Pancreas (tissue), 10 donors: Measurements from ENCODE around the gene ISOC2. TPM values are rescaled to one million over a fixed set of nuclear protein-coding genes. Genes with fewer than 3 reads are reported as not detected.

Experiments
- ATAC-seq, 4 donors: fragments of 200-7000 bp; cut with Tn5 transposase; one replicate each; pipeline versions ENCODE4 v1.8.0 to v1.9.1; 2020; ENCODE audit warnings: mild to moderate bottlenecking in 4 of 4, moderate library complexity in 4 of 4
- DNase-seq, 6 donors: peaks; one replicate each; pipeline ENCODE4 v3.0.0-alpha.2; 2020
- FAIRE-seq: peaks from 2 replicates; lab custom pipeline; 2012; peaks lifted over from hg19 to GRCh38; lab: Jason Lieb, UNC
- H3K27ac ChIP-seq, 4 donors: fragments of 200-600 bp; sonication (generic); 1 replicate in 3 of 4; 2 replicates in 1 of 4; pipeline versions ENCODE4 v1.5.0 to v1.8.0; 2020
- H3K27me3 ChIP-seq, 4 donors: fragments of 200-600 bp; one replicate each; pipeline ENCODE4 v1.8.0; 2021
- H3K36me3 ChIP-seq, 3 donors: fragments of 200-600 bp; sonication (generic) in 1 of 3; one replicate each; pipeline versions ENCODE4 v1.5.0 to v1.8.0; 2020 to 2021
- H3K4me1 ChIP-seq, 3 donors: fragments of 200-600 bp; one replicate each; pipeline ENCODE4 v1.8.0; 2021
- H3K4me3 ChIP-seq, 4 donors: fragments of 200-600 bp; sonication (generic) in 2 of 4; one replicate each; pipeline versions ENCODE4 v1.5.0 to v1.8.0; 2020 to 2021
- H3K9me3 ChIP-seq, 4 donors: fragments of 200-600 bp; one replicate each; pipeline ENCODE4 v1.8.0; 2021
- WGBS, 2 donors: extraction: QIAGEN DNeasy Blood & Tissue Kit; methylation state at CpG; one replicate each; pipeline ENCODE4 v1.1.7; 2013; 5-methylcytosine and 5-hydroxymethylcytosine counted together
- intact Hi-C, 3 donors: fragments of 100-400 bp; cut with DNase I; formaldehyde crosslinking; loops; one replicate each; pipeline versions ENCODE4 v1.11.1 to v1.14.2; 2022
- polyA plus RNA-seq, 2 donors: library from polyadenylated mRNA; stranded (reverse); fragments of 200-250 nt; gene quantifications; one replicate each; pipeline ENCODE4 v1.2.3, GENCODE V29; 2013
- total RNA-seq, 6 donors: library from RNA; stranded (reverse); fragmentation: NEBNext Ultra II Directional in 4 of 6; extraction: Animal tissue kit (Norgen Biotek cat#: 25700) in 4 of 6; gene quantifications; one replicate each; pipeline versions ENCODE4 v1.2.1 to v1.2.4, GENCODE V29; 2021 to 2023
- TF ChIP-seq, protein P1 (sequence below), 4 donors: fragments of 200-600 bp; sonication (generic) in 3 of 4; IDR thresholded peaks; one replicate each; pipeline versions ENCODE4 v1.5.0 to v1.8.0; 2021; ENCODE audit warnings: antibody characterized with exemption in 4 of 4
- donor health status: healthy with polysubstance abuse.
- donor health status: DM: no; HTN: no; CAD: no; lungs with moderate emphysema.
- donor health status: DM: no; HTN: no; CAD: no.
- donor health status: control.
- donor health status: control.
- donor health status: Bipolar disorder and iron deficiency.
- donor health status: DM: yes; HTN: yes; CAD: no.
- donor health status: DM: no; HTN: no; CAD: no.
- donor health status: DM: no; HTN: no; CAD: no.
- donor health status: DM: yes; HTN: yes; CAD: no.

The ISOC2 gene
- total and polyA plus RNA-seq, 8 donors, result 13.0 to 43.9 (median 21.8) TPM

DNA sequence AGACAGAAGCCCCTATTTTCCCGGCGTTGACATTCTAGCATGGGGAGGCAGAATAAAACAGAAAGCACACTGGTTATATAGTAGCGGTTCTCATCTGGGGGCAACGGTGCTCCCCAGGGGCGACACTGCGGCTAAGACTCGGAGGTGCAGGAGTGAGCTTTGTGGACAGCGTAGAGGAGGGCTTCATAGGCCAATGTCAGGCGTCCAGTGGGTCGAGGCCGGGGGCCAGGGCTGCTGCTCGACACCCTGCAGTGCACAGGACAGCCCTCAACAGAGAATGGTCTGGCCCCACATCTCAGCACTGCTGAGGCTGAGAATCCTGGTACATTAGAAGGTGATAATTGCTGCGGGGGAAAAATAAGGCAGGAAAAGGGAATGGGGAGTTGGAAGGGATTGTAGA is 16.5 kb upstream of the ISOC2 start:
- TF ChIP-seq, protein P1, sequence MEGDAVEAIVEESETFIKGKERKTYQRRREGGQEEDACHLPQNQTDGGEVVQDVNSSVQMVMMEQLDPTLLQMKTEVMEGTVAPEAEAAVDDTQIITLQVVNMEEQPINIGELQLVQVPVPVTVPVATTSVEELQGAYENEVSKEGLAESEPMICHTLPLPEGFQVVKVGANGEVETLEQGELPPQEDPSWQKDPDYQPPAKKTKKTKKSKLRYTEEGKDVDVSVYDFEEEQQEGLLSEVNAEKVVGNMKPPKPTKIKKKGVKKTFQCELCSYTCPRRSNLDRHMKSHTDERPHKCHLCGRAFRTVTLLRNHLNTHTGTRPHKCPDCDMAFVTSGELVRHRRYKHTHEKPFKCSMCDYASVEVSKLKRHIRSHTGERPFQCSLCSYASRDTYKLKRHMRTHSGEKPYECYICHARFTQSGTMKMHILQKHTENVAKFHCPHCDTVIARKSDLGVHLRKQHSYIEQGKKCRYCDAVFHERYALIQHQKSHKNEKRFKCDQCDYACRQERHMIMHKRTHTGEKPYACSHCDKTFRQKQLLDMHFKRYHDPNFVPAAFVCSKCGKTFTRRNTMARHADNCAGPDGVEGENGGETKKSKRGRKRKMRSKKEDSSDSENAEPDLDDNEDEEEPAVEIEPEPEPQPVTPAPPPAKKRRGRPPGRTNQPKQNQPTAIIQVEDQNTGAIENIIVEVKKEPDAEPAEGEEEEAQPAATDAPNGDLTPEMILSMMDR (IDR thresholded peaks at IDR 0.05), result no peak
- H3K27me3 ChIP-seq, result no peaks in the 10 kb centered on the region
- no peak overlapping the region for H3K27ac ChIP-seq
- H3K4me1 ChIP-seq, result peaks cover 9 to 19% (median 19%) of the 10 kb centered on the region in 3 donors
- ATAC-seq (no peak), DNase-seq (peak in 1 of 6 donors; percentile 57), FAIRE-seq (no peak)
- H3K9me3 ChIP-seq, result no peaks in the 10 kb centered on the region
- peak overlapping the region in 1 of 4 donors; percentile 59 for H3K4me3 ChIP-seq
- 76 to 83% methylated on average over 13 of the region's 13 CpGs for WGBS, 2 donors
- H3K36me3 ChIP-seq, result peaks cover 0 to 5% (median 0%) of the 10 kb centered on the region in 3 donors
- intact Hi-C loops, result no loop called here

DNA sequence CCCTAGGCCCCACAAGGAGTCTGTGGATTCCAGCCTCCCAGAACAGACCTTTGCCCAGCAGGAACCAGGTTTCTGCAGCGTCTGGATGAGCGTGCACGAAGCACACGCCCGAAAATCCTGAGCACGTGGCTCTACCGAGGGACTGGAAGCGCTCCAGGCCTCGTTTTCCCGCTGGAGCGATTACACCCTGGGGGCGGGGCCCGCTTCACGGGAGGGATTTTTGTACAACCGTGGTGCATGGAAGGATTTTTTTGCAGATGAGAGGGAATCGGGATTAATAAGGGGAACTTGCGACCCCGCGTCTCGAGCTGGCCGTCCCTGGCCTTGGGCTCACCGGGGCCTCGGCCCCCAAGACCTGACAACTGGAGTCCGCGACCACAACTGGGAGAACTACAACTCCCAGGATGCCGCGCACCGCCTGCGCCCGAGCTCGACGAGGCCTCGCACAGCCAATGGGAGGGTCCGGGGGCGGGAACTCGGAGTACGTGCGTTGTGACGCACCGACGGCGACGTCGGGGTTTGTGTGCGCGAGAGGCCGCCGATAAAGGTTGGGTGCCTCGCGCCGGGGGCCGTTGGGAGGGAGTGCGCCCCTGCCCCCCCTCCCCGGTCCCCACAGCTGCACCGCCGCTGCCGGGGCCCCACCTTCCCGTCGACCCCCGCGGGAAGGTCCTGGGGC is 14.8 kb upstream of the ISOC2 start, which contains the start of gene ZNF628:
Gene ZNF628, plus strand, starts transcription at position 518 of the 676 bp plus-strand sequence. CDS start 3,294 bp downstream, outside the sequence.
- TF ChIP-seq, protein P1 (IDR thresholded peaks at IDR 0.05), result no peak
- ATAC-seq (peak; percentile 93 to 97 (median 94)), FAIRE-seq (no peak), DNase-seq (peak; percentile 97 to 99 (median 99))
- WGBS, 2 donors, result 1 to 3% methylated on average over 28 to 61 of the region's 61 CpGs
- H3K4me3 ChIP-seq, result peak within 1 kb of the TSS; percentile 32 to 59 (median 52)
- H3K27ac ChIP-seq, result peak within 1 kb of the TSS; percentile 82 to 94 (median 90)
- H3K4me1 ChIP-seq, result peaks cover 9 to 19% (median 19%) of the 10 kb centered on the region in 3 donors
- H3K9me3 ChIP-seq, result no peaks in the 10 kb centered on the region
- no peaks in the 10 kb centered on the region for H3K36me3 ChIP-seq
- no peaks in the 10 kb centered on the region for H3K27me3 ChIP-seq
- intact Hi-C loops, result no loop called here

DNA sequence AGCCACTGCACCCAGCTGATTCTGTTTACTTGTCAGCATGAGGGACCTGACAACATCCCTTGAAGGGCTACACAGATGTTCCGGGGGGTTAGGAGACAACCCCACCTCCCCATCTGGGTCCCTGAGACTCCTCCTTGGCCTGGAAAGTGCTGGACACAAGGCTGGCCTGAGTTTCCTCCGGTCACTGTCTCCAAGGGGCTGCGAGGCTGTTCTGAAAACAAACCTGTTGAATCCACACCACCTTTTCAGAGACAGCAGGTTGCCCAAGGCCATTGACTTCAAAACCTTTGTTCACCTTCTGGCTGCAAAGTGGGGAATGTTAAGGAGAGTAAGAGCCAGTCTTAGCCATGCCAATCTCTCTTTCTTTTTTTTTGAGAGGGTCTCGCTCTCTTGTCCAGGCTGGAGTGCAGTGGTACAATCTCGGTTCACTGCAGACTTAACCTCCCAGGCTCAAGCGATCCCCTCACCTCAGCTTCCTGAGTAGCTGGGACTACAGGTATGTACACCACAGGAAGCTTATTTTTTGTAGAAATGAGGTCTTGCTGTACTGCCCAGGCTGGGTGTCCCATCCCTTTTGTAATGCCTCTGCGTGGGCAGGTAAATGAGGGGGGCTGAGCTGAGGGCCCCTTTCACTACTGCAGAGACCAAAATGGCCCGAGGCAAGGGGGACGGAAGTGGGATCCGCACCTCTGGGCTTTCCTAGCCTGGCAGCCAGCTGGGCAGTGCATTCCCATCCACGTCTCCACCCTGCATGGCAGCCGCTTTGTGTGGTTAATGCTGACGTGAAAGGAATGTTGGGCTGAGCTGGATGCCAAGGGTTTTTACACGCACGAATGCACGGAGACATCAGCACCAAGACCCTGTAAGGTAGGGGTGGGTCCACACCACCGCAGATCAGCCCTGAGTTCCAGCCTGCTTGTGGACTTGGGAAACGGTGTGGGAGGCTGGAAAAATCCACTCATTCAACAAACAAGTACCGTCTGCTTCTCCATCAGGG is 13.1 kb upstream of the ISOC2 start:
- no peak overlapping the region for H3K27ac ChIP-seq
- FAIRE-seq (no peak), DNase-seq (peak in 1 of 6 donors; percentile 17), ATAC-seq (no peak)
- intact Hi-C loops, result no loop called here
- WGBS, 2 donors, result 83 to 84% methylated on average over 19 of the region's 19 CpGs
- no peaks in the 10 kb centered on the region for H3K9me3 ChIP-seq
- TF ChIP-seq, protein P1 (IDR thresholded peaks at IDR 0.05), result no peak
- no peak overlapping the region for H3K4me3 ChIP-seq
- peaks cover 9 to 19% (median 19%) of the 10 kb centered on the region in 3 donors for H3K4me1 ChIP-seq
- no peaks in the 10 kb centered on the region for H3K36me3 ChIP-seq
- H3K27me3 ChIP-seq, result no peaks in the 10 kb centered on the region

DNA sequence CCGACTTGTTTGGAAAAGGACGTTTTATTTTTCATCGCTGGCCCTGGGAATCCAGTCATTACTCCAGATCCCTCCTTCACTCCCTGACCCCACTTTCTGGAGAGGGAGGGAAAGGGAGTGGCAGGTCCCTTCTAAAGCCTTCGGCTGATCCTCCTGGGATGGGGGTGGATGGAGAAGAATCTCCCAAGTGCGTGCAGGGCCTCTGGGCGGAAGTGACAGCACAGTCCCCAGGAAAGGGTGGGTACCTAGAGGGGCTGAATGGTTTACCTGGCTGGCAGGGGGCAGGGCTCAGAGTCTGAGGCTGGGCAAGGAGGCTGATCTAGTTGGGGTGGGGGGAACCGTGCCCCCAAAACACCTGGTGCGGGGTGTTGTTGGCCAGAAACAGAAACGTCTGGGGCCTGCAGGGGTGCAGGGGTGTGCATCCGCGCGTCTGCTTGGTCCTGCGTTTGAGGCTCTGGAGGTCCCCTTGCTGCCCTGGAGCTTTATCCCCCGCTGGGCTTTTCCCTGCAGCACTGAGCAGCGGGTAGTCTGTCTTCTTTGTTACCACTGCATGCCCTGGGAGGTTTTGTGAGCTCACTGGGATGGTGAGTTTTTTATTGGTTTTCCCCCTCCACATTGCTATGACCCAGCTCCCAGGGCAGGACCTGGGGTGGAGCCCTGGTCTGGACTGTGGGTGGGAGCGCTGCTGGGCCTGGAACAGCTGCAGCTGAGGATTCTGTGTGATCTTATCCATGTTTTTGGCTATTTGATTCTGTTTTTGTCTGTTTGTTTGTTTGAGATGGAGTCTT is 12.0 kb upstream of the ISOC2 start:
- Histone ChIP-seq H3K9me3 (no peaks in the 10 kb centered on the region), H3K27me3 (no peaks in the 10 kb centered on the region), H3K4me3 (no peak overlapping the region), H3K27ac (no peak overlapping the region), H3K36me3 (no peaks in the 10 kb centered on the region), H3K4me1 (peaks cover 0 to 18% (median 10%) of the 10 kb centered on the region in 3 donors)
- DNase-seq (peak in 2 of 6 donors; percentile 17 to 39), FAIRE-seq (no peak), ATAC-seq (no peak)
- 58 to 72% methylated on average over 13 to 16 of the region's 16 CpGs for WGBS, 2 donors
- TF ChIP-seq, protein P1 (IDR thresholded peaks at IDR 0.05), result no peak
- intact Hi-C loops, result no loop called here
